HCT116 (cell line): ENCODE results near the gene MCC. TPM values are rescaled to one million over a fixed set of nuclear protein-coding genes. Genes with fewer than 3 reads are reported as not detected.

Experiments used
- ATAC-seq: fragments of 200-7000 bp; cut with Tn5 transposase; 2 replicates; pipeline ENCODE4 v1.9.1; 2020; ENCODE audit warnings: mild to moderate bottlenecking, moderate library complexity
- BruUV-seq: library from RNA; stranded (reverse); fragments of 400-500 nt; replicated peaks from 2 replicates; lab custom pipeline; 2021; lab: Mats Ljungman, UMichigan
- CTCF ChIA-PET: fragments of 300-600 bp; sonication (Branson Sonifier 250); formaldehyde crosslinking; loops from one replicate; lab custom pipeline; 2021; ENCODE audit warnings: antibody characterized with exemption; lab: Charles Lee
- POLR2A ChIA-PET: fragments of 300-600, 350-600 bp; sonication (Branson Sonifier 250); formaldehyde crosslinking; loops from one replicate; lab custom pipeline; 2021; ENCODE audit warnings: antibody characterized with exemption; lab: Charles Lee
- RAD21 ChIA-PET, 2 experiments: fragments of 300-600 bp; sonication (Branson Sonifier 250); formaldehyde crosslinking; loops; one replicate each; lab custom pipeline; 2023; ENCODE audit warnings: low total read pairs in 2 of 2; ENCODE audit not compliant: uncharacterized antibody in 2 of 2, unreplicated experiment in 2 of 2, low non-redundant PET in 1 of 2; lab: Charles Lee
- DNase-seq: peaks from one replicate; pipeline ENCODE4 v3.0.0-alpha.2; 2010; ENCODE audit warnings: low read depth, low spot score
- H2AFZ ChIP-seq: fragments of 200-600 bp; shearing (Covaris generic), sonication (generic); 2 replicates; pipeline ENCODE4 v1.6.1; 2017; ENCODE audit warnings: low read depth, mixed run types, mixed read lengths, antibody characterized with exemption, low read length; ENCODE audit not compliant: poor library complexity, severe bottlenecking
- H3K27ac ChIP-seq: 2 replicates; pipeline ENCODE4 v1.5.1; 2012; ENCODE audit warnings: low read depth, low read length
- H3K27me3 ChIP-seq: fragments of 200-600 bp; sonication (generic); 2 replicates; pipeline ENCODE4 v1.6.1; 2016; ENCODE audit warnings: mixed run types, low read length, mixed read lengths; ENCODE audit not compliant: insufficient read depth
- H3K36me3 ChIP-seq, 2 experiments: fragments of 200-500 bp in 1 of 2; fragments of 200-600 bp in 1 of 2; sonication (Bioruptor generic) in 1 of 2; sonication (generic) in 1 of 2; 2 replicates each; pipeline versions ENCODE4 v1.5.1 to v1.6.1; 2014 to 2016; ENCODE audit warnings: low read length in 2 of 2, inconsistent platforms in 1 of 2, mixed read lengths in 1 of 2, mixed run types in 1 of 2; ENCODE audit not compliant: insufficient read depth in 2 of 2, control insufficient read depth in 1 of 2
- H3K4me1 ChIP-seq, 2 experiments: fragments of 200-600 bp in 1 of 2; sonication (generic) in 1 of 2; 2 replicates each; pipeline versions ENCODE4 v1.5.1 to v1.6.1; 2012 to 2017; ENCODE audit warnings: low read length in 2 of 2, inconsistent platforms in 1 of 2, mild to moderate bottlenecking in 1 of 2, mixed read lengths in 1 of 2, mixed run types in 1 of 2, moderate library complexity in 1 of 2; ENCODE audit not compliant: insufficient read depth in 2 of 2, control insufficient read depth in 1 of 2
- H3K4me2 ChIP-seq: fragments of 200-600 bp; sonication (generic); 2 replicates; pipeline ENCODE4 v1.6.1; 2017; ENCODE audit warnings: mixed run types, low read length, mixed read lengths
- H3K4me3 ChIP-seq, 2 experiments: fragments of 200-600 bp in 1 of 2; sonication (generic) in 1 of 2; replicated peaks in 1 of 2; 2 replicates each; pipeline ENCODE4 v1.5.1; 2011 to 2016; ENCODE audit warnings: low read length in 2 of 2, control low read depth in 1 of 2, low read depth in 1 of 2, mild to moderate bottlenecking in 1 of 2, mixed read lengths in 1 of 2, mixed run types in 1 of 2
- H3K79me2 ChIP-seq: fragments of 200-600 bp; sonication (generic); 2 replicates; pipeline ENCODE4 v1.6.1; 2017; ENCODE audit warnings: mild to moderate bottlenecking, mixed run types, low read length, moderate library complexity, mixed read lengths; ENCODE audit not compliant: insufficient read depth
- H3K9ac ChIP-seq: fragments of 200-600 bp; sonication (generic); 2 replicates; pipeline ENCODE4 v1.6.1; 2016; ENCODE audit warnings: low read length, mixed read lengths
- H3K9me2 ChIP-seq: fragments of 200-600 bp; sonication (generic), shearing (Covaris generic); 2 replicates; pipeline ENCODE4 v1.6.1; 2017; ENCODE audit warnings: mixed run types, mild to moderate bottlenecking, moderate library complexity; ENCODE audit not compliant: insufficient read depth
- H3K9me3 ChIP-seq, 2 experiments: fragments of 200-500 bp in 1 of 2; fragments of 200-600 bp in 1 of 2; sonication (Bioruptor generic) in 1 of 2; sonication (generic) in 1 of 2; 2 replicates each; pipeline ENCODE4 v1.6.1; 2014 to 2017; ENCODE audit warnings: low read length in 2 of 2, mixed read lengths in 2 of 2, inconsistent platforms in 1 of 2, low read depth in 1 of 2, mild to moderate bottlenecking in 1 of 2, mixed run types in 1 of 2, moderate library complexity in 1 of 2; ENCODE audit not compliant: control insufficient read depth in 1 of 2, insufficient read depth in 1 of 2
- H4K20me1 ChIP-seq: fragments of 200-600 bp; sonication (generic), shearing (Covaris generic); 2 replicates; pipeline ENCODE4 v1.6.1; 2017; ENCODE audit warnings: mixed run types, mild to moderate bottlenecking, moderate library complexity; ENCODE audit not compliant: insufficient read depth
- CBX3 ChIP-seq: IDR thresholded peaks from 2 replicates; pipeline ENCODE4 v1.6.1; 2012; ENCODE audit warnings: low read depth
- EGR1 ChIP-seq: IDR thresholded peaks from 2 replicates; pipeline ENCODE4 v1.6.1; 2012; ENCODE audit warnings: low read depth
- EZH2 ChIP-seq: fragments of 200-600 bp; sonication (generic); IDR thresholded peaks from 2 replicates; pipeline ENCODE4 v1.6.1; 2017; ENCODE audit warnings: antibody characterized with exemption, mixed run types
- EZH2phosphoT487 ChIP-seq: fragments of 200-600 bp; IDR thresholded peaks from 2 replicates; pipeline ENCODE4 v1.6.1; 2018; ENCODE audit warnings: antibody characterized with exemption, borderline replicate concordance
- FOSL1 ChIP-seq: IDR thresholded peaks from 2 replicates; pipeline ENCODE4 v1.6.1; 2012; ENCODE audit warnings: low read depth
- JUND ChIP-seq: IDR thresholded peaks from 2 replicates; pipeline ENCODE4 v1.6.1; 2012
- POLR2A ChIP-seq: IDR thresholded peaks from 2 replicates; pipeline ENCODE4 v1.7.0; 2011; ENCODE audit warnings: borderline replicate concordance; ENCODE audit not compliant: insufficient read depth, insufficient read length; ENCODE audit errors: extremely low read depth
- POLR2AphosphoS5 ChIP-seq: IDR thresholded peaks from 2 replicates; pipeline ENCODE4 v1.6.1; 2011; ENCODE audit warnings: mild to moderate bottlenecking, low read depth, low read length, moderate library complexity
- RAD21 ChIP-seq: IDR thresholded peaks from 2 replicates; pipeline ENCODE4 v1.6.1; 2012; ENCODE audit warnings: low read depth, mild to moderate bottlenecking
- SIN3A ChIP-seq: IDR thresholded peaks from 2 replicates; pipeline ENCODE4 v1.6.1; 2012; ENCODE audit warnings: low read depth
- SP1 ChIP-seq: IDR thresholded peaks from 2 replicates; pipeline ENCODE4 v1.6.1; 2012; ENCODE audit warnings: low read depth
- SRF ChIP-seq: IDR thresholded peaks from 2 replicates; pipeline ENCODE4 v1.6.1; 2012; ENCODE audit warnings: low read depth
- YY1 ChIP-seq: IDR thresholded peaks from 2 replicates; pipeline ENCODE4 v1.6.1; 2011; ENCODE audit warnings: low read length, low read depth, moderate library complexity, mild to moderate bottlenecking; ENCODE audit not compliant: insufficient replicate concordance; ENCODE audit errors: extremely low read depth
- ZFX ChIP-seq: fragments of 450-650 bp; IDR thresholded peaks from 2 replicates; pipeline ENCODE4 v1.6.1; 2017
- ZNF274 ChIP-seq: fragments of 200-500 bp; sonication (Bioruptor generic); IDR thresholded peaks from 2 replicates; pipeline ENCODE4 v1.6.1; 2014; ENCODE audit warnings: mild to moderate bottlenecking, low read depth, low read length, inconsistent platforms
- intact Hi-C: fragments of 100-400 bp; cut with micrococcal nuclease; formaldehyde crosslinking; loops from 2 replicates; pipeline ENCODE4 v1.10.0; 2022
- total RNA-seq: library from RNA; stranded (reverse); gene quantifications from one replicate; pipeline ENCODE4 v1.2.1, GENCODE V29; 2021; ENCODE audit not compliant: unreplicated experiment
- TF ChIP-seq, protein P1 (sequence below): IDR thresholded peaks from 2 replicates; pipeline ENCODE4 v1.6.1; 2012
- TF ChIP-seq, protein P2 (sequence below): IDR thresholded peaks from 2 replicates; pipeline ENCODE4 v1.6.1; 2011; ENCODE audit warnings: mild to moderate bottlenecking, low read length, moderate library complexity; ENCODE audit not compliant: insufficient replicate concordance; ENCODE audit errors: extremely low read depth
- TF ChIP-seq, protein P3 (sequence below), 3 experiments: fragments of 200-600 bp in 1 of 3; sonication (generic) in 1 of 3; IDR thresholded peaks in 2 of 3; conservative IDR thresholded peaks in 1 of 3; 2 replicates each; pipeline ENCODE4 v1.5.1; 2012 to 2017; ENCODE audit warnings: low read depth in 2 of 3, low read length in 2 of 3, antibody characterized with exemption in 1 of 3, borderline replicate concordance in 1 of 3, control low read depth in 1 of 3, mild to moderate bottlenecking in 1 of 3, mixed read lengths in 1 of 3, mixed run types in 1 of 3, moderate library complexity in 1 of 3; ENCODE audit not compliant: insufficient read depth in 1 of 3

Gene MCC
- total RNA-seq, 1 experiment from 2014 or later = 20.1 TPM

DNA sequence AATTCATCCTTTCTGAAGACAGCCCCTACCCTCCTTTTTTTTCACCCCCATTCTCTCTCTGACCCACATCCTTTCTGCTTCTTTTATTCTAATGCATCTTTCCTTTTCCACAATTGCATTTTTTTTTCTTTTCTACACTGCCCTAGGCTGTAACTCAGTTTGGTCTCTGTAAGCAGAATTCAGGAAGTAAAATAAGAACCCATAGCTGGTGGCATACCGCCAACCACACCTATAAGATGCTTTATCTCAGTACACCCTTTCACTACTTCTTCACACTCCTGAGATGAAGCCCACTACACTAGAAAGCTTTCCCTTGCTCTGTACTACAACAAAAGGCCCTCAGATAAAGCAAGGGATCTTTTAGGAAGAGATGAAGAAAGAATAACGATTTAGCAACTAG, 37.3 kb downstream of the MCC start:
- no peak overlapping the region for H3K27ac ChIP-seq
- H3K36me3 ChIP-seq = no peaks in the 10 kb centered on the region
- H3K4me2 ChIP-seq = no peak overlapping the region
- ChIA-PET CTCF (no interaction called here), RAD21 (no interaction called here), POLR2A (no interaction called here)
- ATAC-seq (no peak), DNase-seq (no peak)
- TF ChIP-seq EZH2phosphoT487 (no peak), SP1 (no peak), SRF (no peak), JUND (no peak)
- intact Hi-C loops = no loop called here
- H4K20me1 ChIP-seq = no peaks in the 10 kb centered on the region
- no peak overlapping the region for H2AFZ ChIP-seq
- no peaks in the 10 kb centered on the region for H3K79me2 ChIP-seq
- H3K27me3 ChIP-seq = no peaks in the 10 kb centered on the region
- H3K4me3 ChIP-seq = no peak overlapping the region
- no peaks in the 10 kb centered on the region for H3K9me2 ChIP-seq
- no TSS peak for BruUV-seq
- H3K9me3 ChIP-seq = no peaks in the 10 kb centered on the region
- no peak overlapping the region for H3K9ac ChIP-seq
- H3K4me1 ChIP-seq = no peaks in the 10 kb centered on the region

DNA sequence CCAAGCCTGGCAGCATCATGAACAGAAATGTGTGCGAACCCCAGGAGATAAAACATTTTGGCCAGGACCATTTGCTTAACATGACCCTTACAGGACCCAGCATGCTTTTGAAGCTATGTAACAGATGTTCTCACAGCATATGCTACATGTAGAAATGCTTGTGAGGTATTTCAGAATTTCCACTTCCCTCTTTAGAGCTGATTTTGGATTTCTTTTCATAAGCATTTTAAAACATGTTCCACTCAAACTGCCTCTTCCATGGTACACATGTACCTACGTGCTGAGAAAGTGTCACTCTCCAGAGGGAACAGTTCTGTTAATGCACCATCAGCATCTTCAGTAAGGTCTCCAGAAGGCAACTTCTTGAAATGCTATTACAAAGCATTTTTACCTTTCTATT, 37.8 kb downstream of the MCC start:
- ATAC-seq = no peak
- CTCF ChIA-PET = no interaction called here

More for the DNA sequence above, 37.8 kb downstream of the MCC start:
- Histone ChIP-seq H3K9me3 (no peaks in the 10 kb centered on the region), H3K4me3 (no peak overlapping the region), H2AFZ (no peak overlapping the region), H3K36me3 (no peaks in the 10 kb centered on the region), H3K79me2 (no peaks in the 10 kb centered on the region), H3K4me2 (no peak overlapping the region), H3K4me1 (no peaks in the 10 kb centered on the region), H4K20me1 (no peaks in the 10 kb centered on the region), H3K27ac (no peak overlapping the region), H3K27me3 (no peaks in the 10 kb centered on the region), H3K9ac (no peak overlapping the region), H3K9me2 (no peaks in the 10 kb centered on the region)
- ChIA-PET POLR2A (no interaction called here), RAD21 (interaction anchor here in 1 of 2 experiments (0.7 kb wide), 1 partner anchor 63 kb away, joined by 3 read pairs; the partner anchor contains the start of gene YTHDC2)
- no peak for DNase-seq
- intact Hi-C loops = no loop called here
- no peak for TF ChIP-seq EZH2phosphoT487
- no peak for TF ChIP-seq FOSL1
- no peak for TF ChIP-seq ZNF274
- TF ChIP-seq POLR2AphosphoS5 = no peak
- TF ChIP-seq ZFX = no peak
- TF ChIP-seq CBX3 = no peak
- TF ChIP-seq SP1 = no peak
- TF ChIP-seq, protein P1, sequence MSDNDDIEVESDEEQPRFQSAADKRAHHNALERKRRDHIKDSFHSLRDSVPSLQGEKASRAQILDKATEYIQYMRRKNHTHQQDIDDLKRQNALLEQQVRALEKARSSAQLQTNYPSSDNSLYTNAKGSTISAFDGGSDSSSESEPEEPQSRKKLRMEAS = no peak
- TF ChIP-seq EGR1 = no peak
- TF ChIP-seq SIN3A = no peak
- no peak for TF ChIP-seq EZH2
- TF ChIP-seq, protein P2, sequence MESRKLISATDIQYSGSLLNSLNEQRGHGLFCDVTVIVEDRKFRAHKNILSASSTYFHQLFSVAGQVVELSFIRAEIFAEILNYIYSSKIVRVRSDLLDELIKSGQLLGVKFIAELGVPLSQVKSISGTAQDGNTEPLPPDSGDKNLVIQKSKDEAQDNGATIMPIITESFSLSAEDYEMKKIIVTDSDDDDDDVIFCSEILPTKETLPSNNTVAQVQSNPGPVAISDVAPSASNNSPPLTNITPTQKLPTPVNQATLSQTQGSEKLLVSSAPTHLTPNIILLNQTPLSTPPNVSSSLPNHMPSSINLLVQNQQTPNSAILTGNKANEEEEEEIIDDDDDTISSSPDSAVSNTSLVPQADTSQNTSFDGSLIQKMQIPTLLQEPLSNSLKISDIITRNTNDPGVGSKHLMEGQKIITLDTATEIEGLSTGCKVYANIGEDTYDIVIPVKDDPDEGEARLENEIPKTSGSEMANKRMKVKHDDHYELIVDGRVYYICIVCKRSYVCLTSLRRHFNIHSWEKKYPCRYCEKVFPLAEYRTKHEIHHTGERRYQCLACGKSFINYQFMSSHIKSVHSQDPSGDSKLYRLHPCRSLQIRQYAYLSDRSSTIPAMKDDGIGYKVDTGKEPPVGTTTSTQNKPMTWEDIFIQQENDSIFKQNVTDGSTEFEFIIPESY = no peak
- TF ChIP-seq RAD21 = no peak
- no peak for TF ChIP-seq POLR2A
- TF ChIP-seq SRF = no peak
- TF ChIP-seq, protein P3, sequence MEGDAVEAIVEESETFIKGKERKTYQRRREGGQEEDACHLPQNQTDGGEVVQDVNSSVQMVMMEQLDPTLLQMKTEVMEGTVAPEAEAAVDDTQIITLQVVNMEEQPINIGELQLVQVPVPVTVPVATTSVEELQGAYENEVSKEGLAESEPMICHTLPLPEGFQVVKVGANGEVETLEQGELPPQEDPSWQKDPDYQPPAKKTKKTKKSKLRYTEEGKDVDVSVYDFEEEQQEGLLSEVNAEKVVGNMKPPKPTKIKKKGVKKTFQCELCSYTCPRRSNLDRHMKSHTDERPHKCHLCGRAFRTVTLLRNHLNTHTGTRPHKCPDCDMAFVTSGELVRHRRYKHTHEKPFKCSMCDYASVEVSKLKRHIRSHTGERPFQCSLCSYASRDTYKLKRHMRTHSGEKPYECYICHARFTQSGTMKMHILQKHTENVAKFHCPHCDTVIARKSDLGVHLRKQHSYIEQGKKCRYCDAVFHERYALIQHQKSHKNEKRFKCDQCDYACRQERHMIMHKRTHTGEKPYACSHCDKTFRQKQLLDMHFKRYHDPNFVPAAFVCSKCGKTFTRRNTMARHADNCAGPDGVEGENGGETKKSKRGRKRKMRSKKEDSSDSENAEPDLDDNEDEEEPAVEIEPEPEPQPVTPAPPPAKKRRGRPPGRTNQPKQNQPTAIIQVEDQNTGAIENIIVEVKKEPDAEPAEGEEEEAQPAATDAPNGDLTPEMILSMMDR (IDR thresholded peaks at IDR 0.05 in 2 of 3, conservative IDR thresholded peaks at IDR 0.05 in 1 of 3; ENCODE audit: borderline replicate concordance in 1 of 3, insufficient read depth in 1 of 3, low read depth in 2 of 3, low read length in 2 of 3) = no peak
- TF ChIP-seq YY1 = no peak
- TF ChIP-seq, all 23 proteins: peak for 0
- BruUV-seq = no TSS peak
